HepG2 (cell line): ENCODE measurements around the gene ABCG4. TPM values are rescaled to one million over a fixed set of nuclear protein-coding genes. Genes with fewer than 3 reads are reported as not detected.

Experiments used
- AHDC1 ChIP-seq: sonication (generic); formaldehyde crosslinking; IDR thresholded peaks from 2 replicates; pipeline ENCODE4 v1.5.1; 2020; ENCODE audit warnings: mild to moderate bottlenecking, missing genetic modification reagents, borderline replicate concordance
- ATF6 ChIP-seq: sonication (generic); formaldehyde crosslinking; conservative IDR thresholded peaks from 2 replicates; pipeline ENCODE4 v1.4.0; 2020; ENCODE audit warnings: missing genetic modification reagents
- ATF7 ChIP-seq, 2 experiments: fragments of 450-650 bp in 1 of 2; sonication (generic) in 1 of 2; formaldehyde crosslinking in 1 of 2; IDR thresholded peaks; 2 replicates each; pipeline versions ENCODE4 v1.4.0 to v1.6.1; 2016 to 2020; ENCODE audit warnings: antibody characterized with exemption in 1 of 2, mild to moderate bottlenecking in 1 of 2, missing genetic modification reagents in 1 of 2
- BCLAF1 ChIP-seq: fragments of 450-650 bp; IDR thresholded peaks from 2 replicates; pipeline ENCODE4 v1.6.1; 2017; ENCODE audit warnings: mild to moderate bottlenecking
- E2F5 ChIP-seq: sonication (generic); formaldehyde crosslinking; conservative IDR thresholded peaks from 2 replicates; pipeline ENCODE4 v1.4.0; 2020; ENCODE audit warnings: missing genetic modification reagents
- FOXJ3 ChIP-seq: sonication (generic); formaldehyde crosslinking; IDR thresholded peaks from 2 replicates; pipeline ENCODE4 v1.4.0; 2020; ENCODE audit warnings: missing genetic modification reagents, mild to moderate bottlenecking, borderline replicate concordance
- FOXP1 ChIP-seq, 2 experiments: fragments of 450-650 bp in 1 of 2; IDR thresholded peaks; 2 replicates each; pipeline ENCODE4 v1.6.1; 2017 to 2018; ENCODE audit warnings: antibody characterized with exemption in 1 of 2
- NFRKB ChIP-seq: fragments of 450-650 bp; IDR thresholded peaks from 2 replicates; pipeline ENCODE4 v1.6.1; 2017
- POLR2AphosphoS5 ChIP-seq: IDR thresholded peaks from 2 replicates; pipeline ENCODE4 v1.6.1; 2012; ENCODE audit warnings: low read depth, low read length
- RFX1 ChIP-seq: fragments of 450-650 bp; IDR thresholded peaks from 2 replicates; pipeline ENCODE4 v1.6.1; 2017
- SALL1 ChIP-seq: sonication (generic); formaldehyde crosslinking; IDR thresholded peaks from 2 replicates; pipeline ENCODE4 v1.8.0; 2022; ENCODE audit warnings: mild to moderate bottlenecking, missing genetic modification reagents
- SMARCC2 ChIP-seq: fragments of 450-650 bp; IDR thresholded peaks from 2 replicates; pipeline ENCODE4 v1.6.1; 2017; ENCODE audit warnings: antibody characterized with exemption, mild to moderate bottlenecking
- SSRP1 ChIP-seq: IDR thresholded peaks from 2 replicates; pipeline ENCODE4 v1.6.1; 2016; ENCODE audit warnings: control low read depth
- ZNF788 ChIP-seq: sonication (generic); formaldehyde crosslinking; IDR thresholded peaks from 2 replicates; pipeline ENCODE4 v1.5.0; 2020; ENCODE audit warnings: mild to moderate bottlenecking, missing genetic modification reagents, borderline replicate concordance
- polyA plus RNA-seq, 8 experiments: library from polyadenylated mRNA; depleted of rRNA in 3 of 8; stranded (reverse) in 7 of 8; unstranded in 1 of 8; fragments of >200 nt; fragmentation: Illumina TruSeq in 4 of 8; extraction: Trizol in 4 of 8; gene quantifications; 2 replicates each; pipeline versions ENCODE4 v1.2.1 to v1.2.3, GENCODE V29; 2011 to 2016; ENCODE audit warnings: low read depth in 4 of 8, missing spikeins in 1 of 8, mixed read lengths in 1 of 8; ENCODE audit not compliant: insufficient read depth in 1 of 8
- total RNA-seq, 5 experiments: library from RNA; depleted of rRNA; stranded (reverse); fragments of >200 nt; fragmentation: Illumina TruSeq; extraction: Trizol; gene quantifications; 2 replicates each; pipeline ENCODE4 v1.2.3, GENCODE V29; 2016; ENCODE audit warnings: low read depth in 1 of 5
- TF ChIP-seq, protein P1 (sequence below): sonication (generic); formaldehyde crosslinking; IDR thresholded peaks from 2 replicates; pipeline ENCODE4 v1.8.0; 2022; ENCODE audit warnings: mild to moderate bottlenecking, missing genetic modification reagents, moderate library complexity

Gene ABCG4
- total and polyA plus RNA-seq, 2 of the 13 experiments (the other 11 are each of a cell fraction or from before 2014, with no cell fraction given), result not detected

GRCh38 chr11:119100994-119101758 is 47.7 kb upstream of the ABCG4 start (continued):
- TF ChIP-seq E2F5 (CRISPR knock-in tag) (no peak), ATF6 (CRISPR knock-in tag) (no peak), AHDC1 (no peak), FOXP1 (IDR thresholded peaks at IDR 0.05) (no peak), FOXP1 (CRISPR knock-in tag; IDR thresholded peaks at IDR 0.05) (no peak), ZNF788 (CRISPR knock-in tag) (no peak), NFRKB (no peak), FOXJ3 (CRISPR knock-in tag) (0 out of 2 replicates have a peak, but pooled peaks have one; percentile 3), SMARCC2 (no peak), ATF7 (IDR thresholded peaks at IDR 0.05) (no peak), ATF7 (CRISPR knock-in tag; IDR thresholded peaks at IDR 0.05) (no peak), POLR2AphosphoS5 (peak; percentile 37; the same call in 1 of the 2 replicates), SALL1 (CRISPR knock-in tag) (peak; percentile 7; the same call in 1 of the 2 replicates), RFX1 (no peak), SSRP1 (no peak), BCLAF1 (no peak)
- TF ChIP-seq, protein P1, sequence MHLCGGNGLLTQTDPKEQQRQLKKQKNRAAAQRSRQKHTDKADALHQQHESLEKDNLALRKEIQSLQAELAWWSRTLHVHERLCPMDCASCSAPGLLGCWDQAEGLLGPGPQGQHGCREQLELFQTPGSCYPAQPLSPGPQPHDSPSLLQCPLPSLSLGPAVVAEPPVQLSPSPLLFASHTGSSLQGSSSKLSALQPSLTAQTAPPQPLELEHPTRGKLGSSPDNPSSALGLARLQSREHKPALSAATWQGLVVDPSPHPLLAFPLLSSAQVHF (CRISPR knock-in tag), result no peak
